Activated gamma-delta T cell treated with Interleukin-2 at 50 U/mL for 16 hours (primary cell): ENCODE data around the gene RHBDF2.
"Not testable (repeated sequence)": the region's sequence is repeated elsewhere in the genome, so short reads cannot be mapped to it uniquely, and the experiment has no call there.

Experiments
- DNase-seq: peaks from one replicate; pipeline ENCODE4 v3.0.0-alpha.2; 2020

RHBDF2 gene

DNA sequence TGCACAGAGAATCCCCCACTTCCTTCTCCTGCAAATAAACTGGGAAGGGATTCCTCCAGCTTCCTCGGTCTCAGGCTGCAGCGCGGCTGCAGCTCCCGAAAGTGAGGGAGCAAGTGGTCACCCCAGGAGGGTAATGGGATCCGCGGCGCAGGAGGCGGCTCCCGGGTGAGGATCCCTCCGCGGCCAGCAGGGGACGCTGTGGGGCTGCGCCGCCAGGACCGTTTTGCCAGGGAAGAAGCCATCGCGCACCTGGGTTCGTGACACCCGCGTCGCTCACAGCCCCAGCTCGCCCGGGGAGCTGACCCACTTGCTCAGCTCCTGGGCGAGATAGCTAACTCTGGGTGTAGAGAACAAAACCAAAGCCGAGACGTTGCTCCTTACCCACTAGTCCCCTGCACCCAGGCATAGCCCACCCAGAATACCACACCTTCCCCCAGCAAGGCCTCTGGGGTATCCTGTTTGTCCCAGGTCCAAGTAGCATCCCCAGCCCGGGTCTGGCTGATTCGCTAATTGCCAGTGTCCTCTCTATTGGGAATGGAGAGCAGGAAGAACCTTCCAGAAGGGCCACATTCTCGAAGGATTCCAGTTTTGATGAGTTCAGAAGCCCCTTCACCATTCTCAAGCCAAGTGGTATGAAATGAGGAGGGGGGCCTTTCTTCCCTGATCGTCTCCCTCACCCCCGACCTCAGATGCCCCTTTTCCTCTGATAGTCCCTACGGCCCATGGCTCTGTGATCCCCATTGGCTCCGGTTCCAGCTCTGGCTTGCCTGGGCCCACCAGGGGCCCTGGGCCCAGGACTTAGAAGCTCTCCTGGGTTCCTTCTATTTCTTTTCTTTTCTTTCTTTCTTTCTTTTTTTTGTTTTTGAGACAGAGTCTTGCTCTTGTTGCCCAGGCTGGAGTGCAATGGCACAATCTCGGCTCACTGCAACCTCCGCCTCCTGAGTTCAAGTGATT is 22.1 kb upstream of the RHBDF2 start:
- peak; percentile 81 for DNase-seq

DNA sequence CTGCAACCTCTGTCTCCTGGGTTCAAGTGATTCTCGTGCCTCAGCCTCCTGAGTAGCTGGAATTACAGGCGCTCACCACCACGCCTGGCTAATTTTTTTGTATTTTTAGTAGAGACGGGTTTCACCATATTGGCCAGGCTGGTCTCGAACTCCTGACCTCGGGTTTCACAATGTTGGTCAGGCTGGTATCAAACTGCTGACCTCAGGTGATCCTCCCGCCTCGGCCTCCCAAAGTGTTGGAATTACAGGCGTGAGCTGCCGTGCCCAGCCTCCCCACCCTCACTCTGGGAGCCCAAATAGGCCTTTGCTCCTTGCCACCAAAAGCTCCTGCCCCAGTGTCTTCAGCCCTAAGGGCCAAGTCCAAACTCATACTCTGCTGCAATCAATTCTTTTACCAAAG is 20.5 kb upstream of the RHBDF2 start:
- DNase-seq: not testable (repeated sequence)

DNA sequence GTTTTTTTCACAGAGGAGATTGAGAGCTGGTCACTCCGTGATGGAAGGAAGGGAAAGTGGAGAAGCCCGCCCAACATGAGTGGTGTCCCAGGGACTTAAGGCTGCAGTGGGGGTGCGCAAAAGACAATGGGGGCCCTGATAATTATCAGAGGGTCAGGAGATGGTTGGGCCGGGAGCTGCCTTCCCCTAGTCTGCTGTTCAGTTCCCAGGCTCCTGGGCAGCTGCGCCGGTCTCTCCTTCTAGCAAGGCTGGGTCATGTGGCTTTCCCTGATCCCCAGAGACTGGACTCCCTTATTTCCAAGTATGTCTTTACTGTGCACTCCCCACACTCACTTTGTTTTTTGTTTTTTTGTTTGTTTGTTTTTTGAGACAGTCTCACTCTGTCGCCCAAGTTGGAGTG is 20.0 kb upstream of the RHBDF2 start:
- DNase-seq: no peak

DNA sequence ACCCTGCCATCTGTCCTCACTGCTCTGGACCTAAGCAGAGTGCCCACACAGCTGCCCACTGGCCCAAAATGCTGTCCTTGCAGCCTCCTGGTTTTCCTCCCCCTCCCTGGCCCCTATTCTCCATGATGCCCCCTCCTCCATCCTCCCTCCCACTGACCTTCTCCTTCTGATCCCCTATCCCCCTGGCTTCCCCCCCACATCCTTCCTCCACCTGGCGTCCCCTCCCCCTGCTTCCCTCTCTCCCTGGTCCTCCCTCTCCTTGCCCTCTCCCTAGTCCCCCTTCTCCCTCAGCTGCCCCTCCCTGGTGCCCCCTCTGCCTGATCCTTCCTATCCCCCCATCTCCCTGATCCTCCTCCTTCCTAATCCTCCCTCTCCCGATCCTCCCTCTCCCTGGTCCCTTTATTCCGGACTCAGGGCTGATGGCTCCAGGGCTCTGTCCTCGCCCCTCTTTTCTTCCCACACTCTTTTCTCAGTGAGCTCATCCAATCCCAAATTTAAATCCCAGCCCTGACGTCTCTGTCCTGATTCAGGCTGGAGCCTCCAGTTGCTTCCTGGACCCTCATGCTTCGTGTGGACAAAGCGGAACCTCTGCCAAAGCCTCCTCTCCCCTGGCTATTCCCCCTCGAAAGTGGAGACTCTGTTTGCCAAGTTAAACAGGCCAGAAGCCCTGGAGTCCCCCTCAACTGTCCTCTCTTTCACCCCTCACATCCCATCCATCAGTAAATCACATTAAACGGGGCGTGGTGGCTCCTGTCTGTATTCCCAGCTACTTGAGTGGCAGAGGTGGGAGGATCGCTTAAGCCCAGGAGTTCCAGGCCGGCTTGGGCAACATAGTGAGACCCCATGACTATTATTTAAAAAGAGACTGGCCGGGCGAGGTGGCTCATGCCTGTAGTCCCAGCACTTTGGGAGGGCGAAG is 18.1 kb upstream of the RHBDF2 start:
- no peak for DNase-seq

DNA sequence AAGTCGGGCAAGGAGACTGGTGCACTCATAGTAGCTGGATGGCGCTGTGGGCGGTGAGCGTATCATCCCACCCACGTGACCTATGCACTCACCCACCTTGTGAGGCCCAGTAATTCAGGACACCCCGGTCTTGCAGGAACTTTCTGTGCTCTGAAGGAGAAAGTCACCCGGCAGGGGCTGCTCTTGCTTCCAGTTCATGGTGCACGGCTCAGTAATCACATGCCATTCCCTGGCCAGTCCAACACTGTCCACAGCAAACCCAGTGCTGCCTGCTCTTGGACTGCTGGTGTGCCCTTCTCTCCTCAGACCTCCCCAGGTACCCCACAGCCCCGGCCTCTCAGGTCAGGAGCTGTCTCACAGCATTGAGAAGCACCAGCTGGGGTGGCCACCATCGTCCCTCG is 16.4 kb upstream of the RHBDF2 start:
- DNase-seq: no peak

DNA sequence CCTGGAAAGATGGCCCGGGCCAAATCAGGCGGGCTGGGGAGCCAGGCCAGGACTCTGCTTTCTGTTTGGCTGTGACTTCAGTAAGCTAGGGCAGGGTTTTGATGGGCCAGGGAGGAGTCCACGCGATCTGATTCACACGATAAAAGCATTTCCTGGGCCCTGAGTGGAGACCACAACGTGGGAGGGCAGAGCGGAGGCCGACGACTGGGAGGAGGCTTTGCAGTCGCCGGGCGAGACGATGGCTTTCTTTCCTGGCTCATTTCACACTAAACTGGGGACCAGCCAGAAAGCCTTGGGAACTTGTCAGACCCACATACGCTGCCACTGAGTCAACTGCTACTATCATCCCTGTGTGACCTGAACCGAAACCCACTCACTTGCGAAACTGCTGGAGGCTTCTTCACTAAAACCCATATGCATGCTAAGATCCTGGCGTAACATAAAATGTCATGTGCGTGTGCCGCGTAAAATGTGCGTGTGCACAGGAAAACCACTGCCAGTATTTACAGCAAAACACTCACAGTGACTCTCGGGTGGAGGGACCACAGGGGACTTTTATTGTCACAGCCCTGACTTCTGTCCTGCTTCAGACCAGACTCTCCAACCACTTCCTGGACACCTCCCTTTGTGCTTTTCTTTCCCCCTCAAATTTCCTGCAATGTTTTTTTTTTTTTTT is 14.2 kb upstream of the RHBDF2 start:
- peak; percentile 86 for DNase-seq

DNA sequence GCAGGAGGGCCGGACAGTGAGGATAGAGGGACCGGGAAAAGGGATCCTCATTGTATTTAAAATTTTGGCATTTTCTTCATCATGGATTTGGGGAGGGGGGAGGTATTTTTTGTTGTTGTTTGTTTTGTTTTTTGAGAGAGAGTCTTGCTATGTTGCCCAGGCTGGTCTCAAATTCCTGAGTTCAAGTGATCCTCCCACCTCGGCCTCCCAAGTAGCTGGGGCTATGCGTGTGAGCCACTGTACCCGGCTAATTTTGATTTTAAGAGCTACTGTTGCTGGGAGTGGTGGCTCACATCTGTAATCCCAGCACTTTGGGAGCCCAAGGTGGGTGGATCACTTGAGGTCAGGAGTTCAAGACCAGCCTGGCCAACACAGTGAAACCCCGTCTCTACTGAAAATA is 13.1 kb upstream of the RHBDF2 start:
- DNase-seq: not testable (repeated sequence)

DNA sequence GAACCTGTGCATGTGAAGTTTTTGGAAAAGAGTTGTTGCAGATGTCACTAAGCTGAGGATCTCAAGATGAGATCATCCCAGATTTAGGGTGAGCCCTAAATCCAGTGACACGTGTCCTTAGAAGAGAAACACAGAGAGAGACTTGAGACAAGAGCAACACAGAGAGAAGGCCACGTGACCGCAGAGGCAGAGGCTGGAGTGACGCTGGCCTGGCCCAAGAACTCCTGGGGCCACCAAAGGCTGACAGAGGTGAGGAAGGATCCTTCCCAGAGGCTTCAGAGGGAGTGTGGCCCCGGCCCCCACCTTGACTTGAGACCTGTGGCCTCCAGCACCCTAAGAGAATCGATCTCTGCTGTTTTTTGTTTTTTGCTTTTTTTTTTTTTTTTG is 12.1 kb upstream of the RHBDF2 start:
- no peak for DNase-seq

DNA sequence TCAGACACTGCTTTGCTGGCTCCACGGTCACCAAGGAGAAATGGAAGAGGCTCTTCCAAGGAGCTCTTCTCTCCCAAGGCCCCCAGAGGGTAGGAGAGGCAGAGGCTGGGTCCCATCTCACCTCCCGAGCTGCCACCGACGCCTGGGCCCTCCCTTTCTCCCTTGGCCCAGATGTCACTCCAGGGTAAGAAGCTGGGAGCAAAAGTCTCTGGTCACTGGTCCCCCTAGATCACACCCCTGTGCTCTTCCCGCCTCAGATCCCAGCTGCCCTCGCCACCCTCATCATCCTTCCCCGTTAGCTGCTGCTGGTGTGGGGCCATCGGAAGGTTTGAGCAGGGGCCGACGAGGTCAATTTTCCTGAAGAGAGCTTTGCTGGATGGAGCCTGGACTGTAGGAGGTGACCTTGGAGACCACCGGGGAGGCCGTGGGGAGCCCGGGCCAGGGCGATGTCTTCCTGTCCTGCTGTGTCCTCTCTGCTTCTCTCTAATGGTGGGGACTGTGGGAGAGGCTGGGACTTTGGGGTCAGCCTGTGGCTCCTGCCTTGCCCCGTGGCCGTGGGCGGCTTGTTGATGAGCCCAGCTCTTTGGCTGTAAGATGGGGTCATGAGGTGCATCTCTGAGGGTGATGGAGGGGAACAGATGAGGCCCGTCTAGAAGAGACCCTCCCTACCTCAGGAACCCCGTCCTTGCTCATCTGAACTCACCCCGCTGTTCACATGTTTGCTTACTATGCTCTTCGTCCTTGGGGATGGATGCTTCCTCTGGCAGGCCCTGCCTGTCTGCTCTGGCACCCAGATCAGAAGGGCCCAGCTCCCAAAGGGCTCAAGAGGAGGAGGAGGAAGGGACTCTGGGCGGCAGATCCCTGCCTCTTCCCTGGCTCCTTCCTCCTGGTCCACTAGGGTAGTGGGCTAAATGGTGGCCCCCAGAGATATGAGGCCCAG is 11.4 kb upstream of the RHBDF2 start:
- no peak for DNase-seq

DNA sequence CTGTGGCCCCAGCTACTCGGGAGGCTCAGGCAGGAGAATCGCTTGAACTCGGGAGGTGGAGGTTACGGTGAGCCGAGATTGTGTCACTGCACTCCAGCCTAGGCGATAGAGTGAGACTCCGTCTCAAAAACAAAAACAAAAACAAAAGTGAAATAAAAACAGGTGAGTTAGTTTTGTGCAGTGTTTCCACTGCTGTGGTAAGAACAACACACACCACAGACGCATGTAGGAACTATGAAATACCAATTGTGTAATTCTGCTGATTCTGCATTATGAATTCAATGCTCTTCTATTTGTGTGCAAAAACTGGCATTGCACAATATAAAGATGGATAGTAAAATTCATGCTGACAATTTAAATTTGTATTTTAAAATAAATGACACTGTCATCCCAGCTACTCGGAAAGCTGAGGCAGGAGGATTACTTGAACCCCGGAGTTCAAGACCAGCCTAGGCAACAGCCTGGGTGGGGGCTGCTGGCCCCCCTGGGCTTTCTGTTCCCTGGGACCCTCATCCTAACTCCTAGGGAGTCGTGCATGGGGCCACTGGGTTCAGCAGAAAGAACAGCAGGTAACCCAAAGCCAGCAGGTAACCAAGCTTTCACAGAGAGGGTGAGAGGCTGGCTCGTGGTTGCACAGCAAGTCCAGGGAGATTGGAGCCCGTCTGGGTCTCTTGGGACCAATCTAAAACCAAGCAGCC is 10.6 kb upstream of the RHBDF2 start:
- no peak for DNase-seq

DNA sequence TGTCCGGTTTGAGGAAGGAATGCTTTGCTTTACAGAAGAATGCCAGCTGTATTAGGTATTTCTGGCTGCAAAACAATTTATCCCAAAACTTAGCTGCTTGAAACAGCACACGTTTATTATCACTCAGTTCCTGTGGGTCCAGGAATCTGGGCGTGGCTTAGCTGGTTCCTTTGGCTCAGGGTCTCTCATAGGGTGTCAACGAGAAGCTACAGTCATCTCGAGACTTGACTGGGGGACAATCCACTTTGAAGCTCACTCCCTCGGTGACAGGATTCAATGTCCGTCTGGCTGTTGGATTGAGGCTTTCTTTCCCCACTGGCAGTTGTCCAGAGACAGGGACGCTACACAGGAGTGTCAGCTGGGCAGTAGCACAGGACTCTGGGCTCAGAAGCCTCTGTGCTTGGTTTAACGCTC is 9.6 kb upstream of the RHBDF2 start:
- no peak for DNase-seq

DNA sequence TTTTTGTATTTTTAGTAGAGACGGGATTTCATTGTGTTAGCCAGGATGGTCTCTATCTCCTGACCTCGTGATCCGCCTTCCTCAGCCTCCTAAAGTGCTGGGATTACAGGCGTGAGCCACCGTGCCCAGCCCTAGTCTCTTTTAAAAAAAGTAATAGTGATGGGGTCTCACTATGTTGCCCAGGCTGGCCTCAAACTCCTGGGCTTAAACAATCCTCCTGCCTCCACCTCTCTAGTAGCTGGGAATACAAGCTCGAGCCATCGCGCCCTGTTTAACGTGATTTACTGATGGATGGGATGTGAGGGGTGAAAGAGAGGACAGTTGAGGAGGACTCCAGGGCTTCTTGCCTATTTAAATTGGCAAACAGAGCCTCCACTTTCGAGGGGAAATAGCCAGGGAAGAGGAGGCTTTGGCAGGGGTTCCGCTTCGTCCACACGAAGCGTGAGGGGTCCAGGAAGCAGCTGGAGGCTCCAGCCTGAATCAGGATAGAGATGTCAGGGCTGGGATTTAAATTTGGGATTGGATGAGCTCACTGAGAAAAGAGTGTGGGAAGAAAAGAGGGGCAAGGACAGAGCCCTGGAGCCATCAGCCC is 7.3 kb upstream of the RHBDF2 start:
- not testable (repeated sequence) for DNase-seq

DNA sequence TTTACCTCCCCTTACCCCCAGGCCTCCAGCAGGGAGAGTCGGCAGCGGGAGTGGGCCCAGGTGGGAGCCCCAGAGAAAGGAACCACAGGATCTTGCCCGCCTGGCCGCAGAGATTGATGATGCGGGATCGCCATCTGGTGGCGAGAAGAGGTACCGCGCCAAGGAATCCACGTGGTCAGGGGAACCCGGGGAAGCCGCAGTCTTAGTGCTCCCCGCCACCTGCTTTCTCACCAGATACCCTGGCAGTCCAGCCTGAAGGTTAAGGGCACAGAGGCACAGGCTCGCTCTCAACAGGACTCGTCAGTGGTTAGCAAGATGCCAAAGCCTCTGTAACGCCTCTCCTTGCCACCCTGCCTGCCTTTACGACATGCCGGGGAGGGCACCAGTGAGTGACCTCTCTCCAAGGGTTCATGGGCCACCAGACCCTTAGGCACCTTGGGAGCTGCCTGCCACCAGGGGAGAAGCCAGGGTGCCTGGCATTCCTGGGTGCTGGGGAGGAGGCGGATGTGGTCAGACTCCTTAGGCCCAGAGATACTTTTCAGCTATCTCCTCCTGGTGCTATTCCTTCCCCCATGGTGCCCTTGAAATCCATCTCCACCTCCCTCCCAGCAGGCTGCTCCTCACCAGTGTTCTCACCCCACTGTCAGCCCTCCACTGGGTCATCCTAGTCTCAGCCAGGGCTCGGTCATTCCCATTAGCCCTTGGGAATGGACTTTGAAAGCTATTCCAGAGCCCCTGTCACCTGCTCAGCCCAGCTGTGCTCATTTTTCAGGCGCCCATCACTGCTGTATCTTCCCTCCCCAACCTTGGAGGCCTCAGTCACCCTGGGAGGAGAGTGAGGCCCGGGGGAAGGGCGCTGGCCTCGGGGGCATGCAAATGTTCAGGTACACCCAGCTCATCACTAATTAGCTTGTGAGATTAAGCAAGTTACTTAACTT is 5.5 kb upstream of the RHBDF2 start:
- DNase-seq: peak; percentile 89

DNA sequence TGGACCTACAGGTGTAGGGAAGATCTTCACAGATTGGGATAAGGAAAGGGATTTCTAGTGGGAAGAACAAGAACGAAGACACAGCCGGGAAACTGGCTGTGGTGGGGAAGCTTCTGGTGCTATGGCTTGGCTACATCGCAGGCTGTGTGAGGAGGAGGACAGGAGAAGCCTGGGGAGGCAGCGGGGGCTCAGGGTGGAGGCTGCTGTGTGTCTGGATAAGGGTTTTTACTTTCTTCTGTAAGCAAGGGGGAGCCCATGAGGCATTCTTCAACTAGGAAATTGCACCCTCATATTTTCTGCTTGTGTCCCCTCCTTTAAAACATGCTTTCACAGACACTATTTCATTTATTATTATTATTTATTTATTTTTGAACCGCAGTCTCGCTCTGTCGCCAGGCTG is 2.9 kb upstream of the RHBDF2 start:
- DNase-seq: no peak

DNA sequence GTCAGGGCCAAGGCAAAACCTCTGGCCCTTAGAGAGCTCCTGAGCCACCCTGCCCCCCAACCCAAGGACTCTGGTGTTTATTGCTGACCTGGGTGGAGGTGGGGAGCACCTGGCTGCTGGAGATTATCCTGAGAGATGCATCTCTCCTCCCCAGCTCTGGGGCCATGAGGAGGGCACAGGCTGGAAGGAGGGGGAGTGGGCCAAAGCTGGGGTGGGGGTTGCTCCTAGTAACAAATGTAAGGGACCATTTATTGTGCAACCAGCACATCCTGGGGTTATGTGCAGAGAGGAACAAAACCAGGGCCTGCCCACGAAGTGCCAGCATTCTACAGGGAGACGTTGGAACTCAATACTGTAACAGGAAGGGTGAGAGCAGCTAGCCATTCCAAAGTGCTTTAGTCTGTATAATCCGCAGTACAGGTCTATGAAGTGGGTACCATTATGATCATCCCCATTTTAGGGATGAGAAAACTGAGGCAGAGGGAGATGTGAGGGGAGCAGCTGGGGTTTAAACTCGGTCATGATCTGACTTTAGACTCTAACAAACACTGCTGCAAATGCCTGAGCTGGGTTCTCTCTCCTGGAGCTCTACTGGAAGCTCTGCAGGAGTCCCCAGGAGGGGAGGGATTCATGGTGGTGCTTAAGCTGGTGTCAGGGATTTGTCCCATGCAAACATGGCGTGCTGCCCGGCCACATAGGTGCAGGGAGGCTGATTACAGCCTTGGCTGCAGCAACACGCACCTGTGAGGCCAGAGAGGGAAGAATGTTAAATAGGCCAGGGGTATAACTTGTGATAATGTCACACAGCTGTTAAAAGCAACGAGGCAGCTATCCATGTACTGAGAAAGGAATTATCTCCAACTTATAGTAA is 1.4 kb upstream of the RHBDF2 start:
- DNase-seq: no peak

DNA sequence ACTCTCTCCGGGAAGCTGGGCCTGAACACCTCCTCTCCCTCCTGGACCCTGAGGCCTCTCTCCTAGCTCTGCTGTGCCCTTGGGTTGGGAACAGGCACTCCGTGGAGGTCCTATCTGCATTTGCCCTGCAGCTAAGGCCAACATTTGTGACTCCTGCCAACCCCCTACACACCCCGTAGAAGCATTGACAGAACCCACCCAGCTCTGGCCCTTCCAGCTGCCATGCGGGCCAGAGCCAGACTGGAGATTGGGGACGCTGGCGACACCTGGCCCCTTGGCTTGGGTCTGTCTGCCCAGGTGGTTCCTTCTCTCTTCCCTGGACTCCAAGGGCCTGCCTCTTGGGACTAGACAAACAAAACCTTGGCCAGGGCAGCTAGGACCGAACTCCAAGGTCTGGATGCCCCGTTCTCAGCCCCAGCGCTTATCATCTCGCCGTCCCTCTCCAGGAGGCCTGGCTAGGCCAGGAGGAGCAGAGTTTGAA is 644 bp upstream of the RHBDF2 start:
- DNase-seq: no peak

DNA sequence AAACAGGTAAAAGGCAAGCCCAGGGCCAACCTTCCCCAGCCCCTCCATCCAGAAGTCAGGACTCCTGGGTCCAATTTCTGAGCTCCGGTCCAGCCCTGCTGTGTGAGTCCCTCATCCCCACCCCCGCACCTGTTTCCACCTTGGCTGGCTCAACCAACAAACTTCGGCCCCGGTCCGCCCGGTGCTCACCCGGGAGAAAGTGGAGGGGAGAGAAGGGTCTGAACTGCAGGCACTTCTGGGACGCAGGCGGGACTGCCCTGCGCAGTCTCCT is 541 bp downstream of the RHBDF2 start:
- DNase-seq: no peak

DNA sequence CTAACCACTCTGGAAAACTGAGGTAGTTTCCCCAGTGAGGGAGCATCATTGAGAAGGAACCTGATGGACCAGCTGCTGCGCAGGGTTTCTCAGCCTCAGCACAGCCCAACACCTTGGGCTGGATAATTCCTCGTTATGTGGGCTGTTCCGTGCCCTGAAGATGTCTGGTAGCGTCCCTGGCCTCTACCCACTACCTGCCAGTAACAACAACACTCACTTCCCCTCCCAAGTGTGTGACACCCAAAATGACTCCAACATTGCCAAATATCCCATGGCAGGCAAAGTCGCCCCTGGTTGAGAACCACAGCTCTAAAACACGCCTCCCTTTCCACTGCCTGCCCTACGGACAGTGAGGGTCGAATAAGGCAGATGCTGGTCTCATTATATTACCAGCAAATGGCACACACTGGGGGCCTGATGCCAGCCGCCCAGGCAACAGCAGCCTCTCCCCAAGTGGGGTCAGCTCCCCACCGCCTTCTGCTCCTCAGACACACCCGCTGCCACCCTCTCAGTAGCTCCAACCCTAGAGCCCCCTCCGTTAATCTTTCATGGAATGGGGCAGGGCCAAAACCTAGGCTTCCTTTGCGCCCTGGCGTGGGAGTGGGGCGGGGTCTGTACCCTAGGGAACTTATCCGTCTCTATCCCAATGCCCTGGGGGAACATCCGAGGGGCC is 1.0 kb downstream of the RHBDF2 start:
- DNase-seq: no peak
